ENCODE data around the gene SLC25A21.
A peak's percentile ranks its signal among the peaks of the same experiment; 100 is the strongest.

Gene SLC25A21

DNA sequence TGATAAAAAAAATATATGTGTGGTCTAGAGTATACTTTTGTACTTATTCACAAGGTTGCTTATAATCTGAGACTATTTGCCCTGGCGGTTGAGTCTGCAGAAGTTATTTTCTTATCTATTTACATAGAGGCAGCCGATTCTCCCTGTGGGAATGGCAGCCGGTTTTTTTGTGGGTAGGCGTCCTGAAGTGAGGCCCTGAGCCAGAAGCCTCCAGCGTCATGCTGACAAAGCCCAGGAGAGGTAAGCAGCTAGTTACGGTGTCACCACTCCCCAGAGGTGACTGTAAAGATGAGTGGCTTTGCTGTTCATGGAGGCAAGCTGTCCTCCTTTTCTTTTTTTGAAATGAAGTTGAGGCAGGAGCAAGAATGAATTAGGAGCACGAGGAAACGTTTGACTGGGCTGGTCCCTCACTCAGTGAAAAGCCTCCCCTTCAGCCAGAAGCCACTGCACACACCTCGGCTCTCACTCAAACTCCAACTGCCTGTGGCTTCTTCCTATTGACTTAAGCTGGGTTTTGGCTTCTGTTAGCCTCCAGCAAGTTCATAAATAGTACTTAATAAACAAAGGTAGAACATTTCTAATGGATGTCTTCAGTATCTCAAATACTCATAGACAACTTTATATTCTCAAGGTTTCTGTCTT, 489.2 kb downstream of the SLC25A21 start:
- DNase-seq = no peak

DNA sequence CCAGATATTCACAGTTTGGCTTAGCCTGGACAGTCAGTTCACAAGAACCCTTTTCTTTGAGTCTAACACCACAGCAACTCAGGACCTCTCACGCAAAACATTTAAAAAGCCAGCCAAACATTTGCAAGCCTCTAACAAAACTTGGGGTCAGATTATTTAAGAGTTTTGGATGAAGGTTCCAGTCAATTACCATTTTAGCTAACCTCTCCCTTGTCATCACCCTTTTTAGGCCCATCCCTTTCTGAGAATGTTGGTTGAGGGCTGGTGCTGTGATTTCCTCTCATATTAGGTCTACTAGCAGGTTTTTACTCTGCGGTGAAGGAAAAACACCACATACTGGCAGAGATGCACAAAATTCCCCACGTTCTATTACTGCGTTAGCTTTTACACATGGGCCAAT, 490.1 kb downstream of the SLC25A21 start:
- no peak for DNase-seq

DNA sequence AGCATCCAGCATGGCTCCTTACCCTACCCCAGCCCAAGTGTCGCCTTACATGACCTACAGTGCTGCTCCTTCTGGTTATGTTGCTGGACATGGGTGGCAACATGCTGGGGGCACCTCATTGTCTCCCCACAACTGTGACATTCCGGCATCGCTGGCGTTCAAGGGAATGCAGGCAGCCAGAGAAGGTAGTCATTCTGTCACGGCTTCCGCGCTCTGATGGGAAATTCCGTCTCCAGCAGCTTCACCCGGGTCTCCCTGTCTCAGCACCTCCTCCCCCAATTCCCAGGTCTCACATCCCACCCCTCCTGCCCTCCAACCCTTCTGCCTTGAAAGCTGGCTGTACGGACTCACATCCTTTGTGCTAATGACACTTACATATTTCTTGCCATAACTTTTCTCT, 496.2 kb downstream of the SLC25A21 start:
- no peak for DNase-seq

DNA sequence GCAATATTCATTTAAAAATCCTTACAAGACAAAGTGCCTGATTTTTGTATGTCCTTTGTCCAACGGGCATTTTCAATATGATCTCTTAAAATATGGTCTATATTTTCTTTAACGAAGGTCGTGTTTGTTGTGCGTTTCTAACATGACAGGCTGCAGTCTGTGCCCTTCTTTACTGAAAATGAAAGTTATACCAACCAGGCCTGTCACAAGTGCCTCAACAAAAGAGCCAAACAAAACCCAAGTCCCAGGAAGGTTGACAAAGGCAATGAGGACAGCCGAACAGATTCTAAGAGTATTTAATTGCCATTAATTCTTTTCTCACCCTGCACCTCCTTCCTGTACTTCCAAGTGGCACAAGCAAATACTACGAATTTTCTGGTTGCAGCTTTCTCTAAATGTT, 496.8 kb downstream of the SLC25A21 start:
- no peak for DNase-seq

DNA sequence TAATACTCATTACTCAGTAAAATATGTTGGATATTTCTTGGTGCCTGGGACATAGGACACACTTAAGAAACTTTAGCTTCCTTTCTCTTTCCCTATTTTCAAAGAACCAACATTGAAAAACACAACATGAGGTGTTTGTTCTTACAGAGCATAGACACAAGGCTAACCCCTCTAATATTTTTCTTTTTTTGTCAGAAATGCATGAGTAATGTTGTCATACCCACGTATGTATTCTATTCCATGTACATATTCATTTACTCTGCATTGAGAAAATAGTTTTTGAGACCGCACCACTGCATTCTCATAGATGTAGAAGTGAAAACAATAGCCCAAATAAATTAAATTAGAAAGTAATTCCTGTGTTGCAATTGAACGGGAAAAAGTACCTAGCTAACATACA, 497.7 kb downstream of the SLC25A21 start:
- no peak for DNase-seq

DNA sequence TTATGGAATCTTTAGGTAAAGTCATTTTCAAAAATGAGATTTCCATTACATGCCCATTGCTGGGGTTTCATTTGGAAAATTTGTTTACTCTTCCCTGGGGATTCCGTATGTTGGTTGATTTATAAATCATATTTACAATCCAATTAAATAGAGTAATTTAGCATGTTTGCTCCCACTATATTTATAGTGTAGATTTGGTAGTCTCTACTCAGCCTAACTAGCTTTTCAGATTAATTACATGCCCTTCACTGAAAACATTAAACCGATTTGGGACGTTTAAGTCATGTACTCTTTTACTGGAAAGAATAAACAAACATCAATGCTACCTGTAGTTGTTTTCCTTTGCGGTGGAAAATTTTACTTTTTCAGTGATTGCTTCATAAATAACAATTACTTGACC, 500.3 kb downstream of the SLC25A21 start:
- DNase-seq = no peak

DNA sequence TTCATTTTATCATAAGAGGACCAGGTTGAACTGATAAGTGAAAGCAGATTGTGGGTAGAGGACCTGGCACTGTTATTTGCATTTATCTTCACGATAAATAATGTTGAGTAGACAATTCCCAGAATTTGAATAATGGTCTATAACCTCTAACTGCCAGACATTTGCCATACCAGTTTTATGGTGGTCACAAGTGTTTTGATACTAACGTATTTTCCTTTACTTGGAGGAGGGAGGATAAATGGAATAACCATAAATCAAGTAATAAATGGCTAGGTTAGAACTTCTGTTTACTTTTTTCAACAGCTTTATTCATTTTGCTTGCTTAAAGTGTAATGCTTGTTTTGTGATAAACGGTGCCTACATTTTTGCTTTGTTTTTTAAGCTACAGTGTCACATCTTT, 501.3 kb downstream of the SLC25A21 start:
- no peak for DNase-seq

- DNase-seq = no peak
Measured at GRCh38 chr14:36667679-36668078, 504.7 kb downstream of the SLC25A21 start.

- no peak for DNase-seq
Measured at GRCh38 chr14:36666416-36667206, 505.8 kb downstream of the SLC25A21 start.

GRCh38 chr14:36665887-36666415, 506.5 kb downstream of the SLC25A21 start:
- no peak for DNase-seq

DNA sequence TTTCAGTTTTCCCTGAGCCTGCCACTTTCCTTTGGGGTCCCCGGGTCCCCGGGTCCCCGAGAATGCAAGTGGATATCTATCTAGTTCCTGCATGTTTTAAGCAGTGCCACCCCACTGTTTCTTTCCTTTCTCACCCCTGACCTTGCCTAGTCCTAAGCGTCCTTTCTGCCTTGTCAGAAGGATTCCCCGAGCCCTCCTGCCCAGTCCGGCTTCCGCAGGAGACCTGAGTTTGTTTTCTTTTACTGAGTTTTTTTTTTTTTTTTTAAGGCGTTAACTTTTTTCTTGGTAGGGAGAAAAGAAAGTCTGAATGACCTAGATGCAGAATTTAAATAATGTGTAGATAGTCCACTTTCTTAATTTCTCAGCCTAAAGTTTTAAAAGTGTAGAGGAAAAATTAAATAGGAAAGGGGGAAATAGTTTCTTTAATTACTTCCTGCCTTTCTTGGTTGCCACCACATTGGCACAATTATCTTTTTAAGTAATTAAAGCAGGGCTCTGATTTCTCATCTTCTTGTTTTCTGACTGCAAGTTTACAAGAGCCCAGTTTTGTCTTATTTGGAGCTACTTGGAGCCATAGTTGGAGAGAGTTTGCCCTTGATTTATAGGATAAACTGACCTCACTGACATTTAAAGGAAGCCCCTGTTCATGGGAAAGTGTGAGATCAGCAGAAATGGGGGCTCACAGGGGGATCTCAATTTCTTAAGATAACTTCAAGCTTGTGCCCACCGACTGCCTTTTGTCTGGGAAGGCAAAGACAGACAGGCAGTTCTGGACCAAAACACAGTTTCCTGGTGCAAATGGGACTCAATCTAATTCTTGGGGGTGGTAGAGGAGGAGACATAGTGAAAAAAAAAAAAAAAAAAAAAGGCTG, 507.8 kb downstream of the SLC25A21 start:
- DNase-seq = no peak

- no peak for DNase-seq
Measured at GRCh38 chr14:36663404-36664321, 508.7 kb downstream of the SLC25A21 start.

GRCh38 chr14:36662543-36663403, 509.6 kb downstream of the SLC25A21 start:
- no peak for DNase-seq

DNA sequence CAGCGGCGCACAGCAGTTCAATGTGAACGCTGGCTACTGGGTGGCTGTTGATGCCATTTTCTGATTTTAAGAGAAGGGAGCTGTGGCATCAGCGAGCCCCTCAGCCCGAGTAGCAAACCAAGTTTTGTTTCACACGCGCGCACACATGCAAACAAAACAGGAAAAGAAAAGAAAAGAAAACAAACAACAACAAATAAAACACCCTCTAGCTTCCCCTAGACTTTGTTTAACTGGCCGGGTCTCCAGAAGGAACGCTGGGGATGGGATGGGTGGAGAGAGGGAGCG, 510.2 kb downstream of the SLC25A21 start:
- no peak for DNase-seq

GRCh38 chr14:36661506-36662257, 510.7 kb downstream of the SLC25A21 start, which contains the start of gene PAX9:
Gene PAX9, plus strand, starts transcription at chr14:36661860. Its CDS starts 230 bp downstream, at chr14:36662090.
- peak; percentile 59 for DNase-seq

DNA sequence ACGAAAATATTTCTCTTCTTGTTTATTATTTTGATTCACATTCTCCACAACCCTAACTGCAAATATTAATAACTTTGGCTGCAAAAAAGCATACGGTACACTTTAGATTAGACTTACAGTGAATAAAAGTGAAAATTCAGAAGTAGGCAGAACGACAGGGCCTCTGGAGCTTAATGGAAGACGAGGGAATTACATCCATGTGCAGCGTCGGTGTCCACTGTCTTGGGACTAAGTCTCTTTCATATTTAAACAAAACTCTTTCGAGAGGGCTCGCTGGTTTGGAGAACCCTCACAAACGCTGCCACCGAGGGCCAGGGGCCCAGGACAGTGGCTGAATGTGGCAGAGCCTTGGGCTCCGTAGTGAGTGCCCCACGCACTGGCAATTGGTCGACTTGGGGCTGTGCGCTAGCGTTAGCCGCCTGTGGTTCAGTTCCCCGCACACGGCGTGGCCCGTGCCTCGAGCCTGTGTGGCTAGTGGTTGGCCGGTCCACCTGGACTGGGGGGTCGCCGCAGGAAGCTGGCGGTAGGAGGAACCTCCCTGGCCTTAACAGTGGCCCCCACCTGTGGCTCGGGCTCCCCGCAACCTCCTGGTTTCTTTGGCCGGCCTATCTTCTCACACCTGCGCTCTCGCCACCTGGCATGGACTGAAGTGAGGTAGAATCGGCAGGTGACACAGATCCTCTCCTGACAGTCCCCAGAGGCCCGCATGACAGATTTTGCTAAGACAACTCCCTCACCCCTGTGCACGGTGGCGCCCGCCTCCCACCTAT, 511.5 kb downstream of the SLC25A21 start:
- no peak for DNase-seq

GRCh38 chr14:36659822-36660735, 512.3 kb downstream of the SLC25A21 start:
- no peak for DNase-seq

DNA sequence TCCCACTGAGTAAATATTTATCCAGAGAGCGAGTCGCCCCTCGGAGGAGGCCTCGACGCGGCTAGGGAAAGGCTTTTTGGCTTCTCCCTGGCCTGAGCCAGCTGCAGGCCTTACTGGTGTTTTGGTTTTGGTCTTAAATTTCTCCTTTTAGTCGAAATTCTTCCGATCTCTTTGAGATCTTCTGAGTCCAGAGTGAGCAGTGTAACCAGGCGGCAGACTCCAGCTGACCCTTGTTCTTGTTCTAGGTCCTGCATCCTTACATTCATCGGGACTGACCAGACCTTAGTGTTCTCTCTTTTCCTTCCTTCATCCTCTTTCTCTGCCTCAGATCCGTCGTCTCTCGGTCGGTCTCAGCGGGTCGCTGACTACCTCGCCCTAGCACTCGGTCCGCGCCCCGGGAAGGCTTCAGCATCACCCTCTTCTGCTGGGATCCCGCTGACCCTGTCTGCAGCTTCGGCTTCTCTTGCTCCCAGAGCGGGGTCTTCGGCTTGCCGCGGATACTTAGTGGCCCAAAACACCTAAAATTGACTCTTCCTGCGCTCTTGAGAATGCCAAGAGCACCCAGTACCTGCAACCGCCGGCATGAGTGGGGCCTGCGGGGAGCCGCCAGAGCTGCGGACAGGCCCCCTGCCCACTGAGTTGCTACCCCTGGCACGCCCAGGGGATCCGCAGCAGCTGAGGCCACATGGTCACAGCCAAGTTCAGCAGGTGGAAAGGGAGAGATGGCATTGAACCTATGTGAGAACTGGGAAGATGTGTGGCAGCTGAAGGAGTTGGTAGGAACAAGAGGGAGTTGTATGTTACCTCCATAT, 513.2 kb downstream of the SLC25A21 start:
- DNase-seq = no peak
